NOMO-1 treated with dmso at 0.1 percent for 144 hours (cell line): ENCODE measurements around the gene PCDHB16.
"Not testable (repeated sequence)": the region's sequence is repeated elsewhere in the genome, so short reads cannot be mapped to it uniquely, and the experiment has no call there.

Experiments used
- DNase-seq: peaks from one replicate; lab custom pipeline; 2025; ENCODE audit not compliant: unreplicated experiment; lab: John Stamatoyannopoulos, UW

PCDHB16 gene

GRCh38 chr5:141182248-141182647, at the start of gene PCDHB16:
Gene PCDHB16 (plus strand): TSS chr5:141182387. CDS start chr5:141182560, 173 bp downstream.
- no peak for DNase-seq

DNA sequence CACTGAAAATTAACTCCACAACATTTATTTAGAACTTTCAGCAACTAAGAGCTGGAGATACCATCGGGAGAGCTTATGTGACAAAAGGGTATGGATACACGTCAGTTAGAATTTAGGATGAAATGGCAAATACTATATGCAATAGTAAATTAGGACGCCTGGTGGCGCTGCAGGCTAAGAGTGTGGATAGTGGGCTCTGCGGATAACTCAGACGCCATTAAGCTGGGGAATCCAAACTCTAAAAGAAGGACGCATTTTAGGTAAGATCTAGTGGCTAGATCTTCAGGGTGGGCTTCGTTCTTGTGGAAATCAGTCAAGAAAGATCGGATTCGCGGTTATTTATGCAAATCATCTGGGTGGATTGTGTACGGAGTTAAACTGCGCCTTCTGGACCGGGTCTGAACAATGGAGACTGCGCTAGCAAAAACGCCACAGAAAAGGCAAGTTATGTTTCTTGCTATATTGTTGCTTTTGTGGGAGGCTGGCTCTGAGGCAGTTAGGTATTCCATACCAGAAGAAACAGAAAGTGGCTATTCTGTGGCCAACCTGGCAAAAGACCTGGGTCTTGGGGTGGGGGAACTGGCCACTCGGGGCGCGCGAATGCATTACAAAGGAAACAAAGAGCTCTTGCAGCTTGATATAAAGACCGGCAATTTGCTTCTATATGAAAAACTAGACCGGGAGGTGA, 47.0 kb upstream of the PCDHB16 start, which contains the start of gene PCDHB5:
Gene PCDHB5 (plus strand): TSS at position 177 of the 688 bp plus-strand sequence. CDS start 229 bp downstream, at position 406.
- no peak for DNase-seq

DNA sequence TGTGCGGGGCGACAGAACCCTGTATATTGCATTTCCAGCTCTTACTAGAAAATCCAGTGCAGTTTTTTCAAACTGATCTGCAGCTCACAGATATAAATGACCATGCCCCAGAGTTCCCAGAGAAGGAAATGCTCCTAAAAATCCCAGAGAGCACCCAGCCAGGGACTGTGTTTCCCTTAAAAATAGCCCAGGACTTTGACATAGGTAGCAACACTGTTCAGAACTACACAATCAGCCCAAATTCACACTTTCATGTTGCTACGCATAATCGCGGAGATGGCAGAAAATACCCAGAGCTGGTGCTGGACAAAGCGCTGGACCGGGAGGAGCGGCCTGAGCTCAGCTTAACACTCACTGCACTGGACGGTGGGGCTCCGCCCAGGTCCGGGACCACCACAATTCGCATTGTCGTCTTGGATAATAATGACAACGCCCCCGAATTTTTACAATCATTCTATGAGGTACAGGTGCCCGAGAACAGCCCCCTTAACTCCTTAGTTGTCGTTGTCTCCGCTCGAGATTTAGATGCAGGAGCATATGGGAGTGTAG, 46.4 kb upstream of the PCDHB16 start:
- DNase-seq: no peak

DNA sequence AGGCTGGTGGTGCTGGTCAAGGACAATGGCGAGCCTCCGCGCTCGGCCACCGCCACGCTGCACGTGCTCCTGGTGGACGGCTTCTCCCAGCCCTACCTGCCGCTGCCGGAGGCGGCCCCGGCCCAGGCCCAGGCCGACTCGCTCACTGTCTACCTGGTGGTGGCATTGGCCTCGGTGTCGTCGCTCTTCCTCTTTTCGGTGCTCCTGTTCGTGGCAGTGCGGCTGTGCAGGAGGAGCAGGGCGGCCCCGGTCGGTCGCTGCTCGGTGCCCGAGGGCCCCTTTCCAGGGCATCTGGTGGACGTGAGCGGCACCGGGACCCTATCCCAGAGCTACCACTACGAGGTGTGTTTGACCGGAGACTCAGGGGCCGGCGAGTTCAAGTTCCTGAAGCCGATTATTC, 44.8 kb upstream of the PCDHB16 start:
- DNase-seq: not testable (repeated sequence)

- no peak for DNase-seq
Observed at GRCh38 chr5:141149812-141150211, 32.4 kb upstream of the PCDHB16 start, which contains the start of gene PCDHB6. Gene PCDHB6 (plus strand): TSS chr5:141150057. CDS start chr5:141150258, 201 bp downstream.

DNA sequence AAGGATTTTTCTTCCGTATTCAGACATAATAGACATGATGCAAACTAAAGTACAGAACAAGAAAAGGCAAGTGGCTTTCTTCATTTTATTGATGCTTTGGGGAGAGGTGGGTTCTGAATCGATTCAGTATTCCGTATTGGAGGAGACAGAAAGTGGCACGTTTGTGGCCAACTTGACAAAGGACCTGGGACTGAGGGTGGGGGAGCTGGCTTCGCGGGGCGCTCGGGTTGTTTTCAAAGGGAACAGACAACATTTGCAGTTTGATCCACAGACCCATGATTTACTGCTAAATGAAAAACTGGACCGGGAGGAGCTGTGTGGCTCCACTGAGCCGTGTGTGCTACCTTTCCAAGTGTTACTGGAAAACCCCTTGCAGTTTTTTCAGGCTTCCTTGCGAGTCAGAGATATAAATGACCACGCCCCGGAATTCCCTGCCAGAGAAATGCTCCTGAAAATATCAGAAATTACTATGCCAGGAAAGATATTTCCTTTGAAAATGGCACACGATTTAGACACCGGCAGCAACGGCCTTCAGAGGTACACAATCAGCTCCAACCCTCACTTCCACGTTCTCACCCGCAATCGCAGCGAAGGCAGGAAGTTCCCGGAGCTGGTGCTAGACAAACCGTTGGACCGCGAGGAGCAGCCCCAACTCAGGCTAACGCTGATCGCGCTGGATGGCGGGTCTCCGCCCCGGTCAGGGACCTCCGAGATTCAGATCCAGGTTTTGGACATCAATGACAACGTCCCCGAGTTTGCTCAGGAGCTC, 31.8 kb upstream of the PCDHB16 start:
- DNase-seq: no peak

GRCh38 chr5:141150993-141151325, 31.2 kb upstream of the PCDHB16 start:
- DNase-seq: no peak

- not testable (repeated sequence) for DNase-seq
Observed at GRCh38 chr5:141151632-141152031, 30.6 kb upstream of the PCDHB16 start.

GRCh38 chr5:141152096-141152495, 30.1 kb upstream of the PCDHB16 start:
- DNase-seq: not testable (repeated sequence)

DNA sequence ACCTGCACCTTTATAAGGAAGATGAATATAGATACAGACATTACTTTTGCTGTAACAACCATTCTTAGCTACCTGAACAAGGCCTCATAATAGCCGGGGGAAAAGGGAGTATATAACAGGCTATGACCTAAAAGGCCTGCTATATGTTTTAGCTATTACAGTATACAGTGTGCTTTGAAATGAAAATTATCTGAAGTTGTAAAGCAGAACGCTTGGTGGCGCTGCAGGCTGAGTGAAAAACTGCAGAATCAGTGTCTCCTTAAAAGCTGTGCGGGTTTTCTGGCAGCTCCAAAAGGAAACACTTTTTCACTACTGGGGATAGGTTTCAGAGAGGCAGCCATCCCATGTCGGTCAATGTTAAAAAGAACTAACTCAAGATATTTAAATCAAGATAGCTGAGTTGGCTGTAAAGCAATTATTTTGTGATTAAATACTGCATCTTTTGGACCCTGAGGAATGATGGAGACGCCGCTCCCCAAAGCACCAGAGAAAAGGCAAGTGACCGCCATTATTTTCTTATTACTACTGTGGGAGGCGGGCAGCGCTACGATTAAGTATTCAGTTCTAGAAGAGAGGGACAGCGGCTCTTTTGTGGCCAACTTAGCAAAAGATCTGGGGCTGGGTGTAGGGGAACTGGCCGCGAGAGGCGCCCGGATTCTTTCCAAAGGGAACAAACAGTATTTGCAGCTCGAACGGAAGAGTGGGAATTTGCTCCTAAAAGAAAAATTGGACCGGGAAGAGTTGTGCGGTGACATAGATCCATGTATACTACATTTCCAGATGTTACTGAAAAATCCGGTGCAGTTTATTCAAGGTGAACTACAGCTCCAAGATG, 26.4 kb upstream of the PCDHB16 start:
- no peak for DNase-seq

GRCh38 chr5:141157356-141157755, 24.8 kb upstream of the PCDHB16 start:
- not testable (repeated sequence) for DNase-seq

- not testable (repeated sequence) for DNase-seq
Observed at GRCh38 chr5:141157901-141158300, 24.3 kb upstream of the PCDHB16 start.

DNA sequence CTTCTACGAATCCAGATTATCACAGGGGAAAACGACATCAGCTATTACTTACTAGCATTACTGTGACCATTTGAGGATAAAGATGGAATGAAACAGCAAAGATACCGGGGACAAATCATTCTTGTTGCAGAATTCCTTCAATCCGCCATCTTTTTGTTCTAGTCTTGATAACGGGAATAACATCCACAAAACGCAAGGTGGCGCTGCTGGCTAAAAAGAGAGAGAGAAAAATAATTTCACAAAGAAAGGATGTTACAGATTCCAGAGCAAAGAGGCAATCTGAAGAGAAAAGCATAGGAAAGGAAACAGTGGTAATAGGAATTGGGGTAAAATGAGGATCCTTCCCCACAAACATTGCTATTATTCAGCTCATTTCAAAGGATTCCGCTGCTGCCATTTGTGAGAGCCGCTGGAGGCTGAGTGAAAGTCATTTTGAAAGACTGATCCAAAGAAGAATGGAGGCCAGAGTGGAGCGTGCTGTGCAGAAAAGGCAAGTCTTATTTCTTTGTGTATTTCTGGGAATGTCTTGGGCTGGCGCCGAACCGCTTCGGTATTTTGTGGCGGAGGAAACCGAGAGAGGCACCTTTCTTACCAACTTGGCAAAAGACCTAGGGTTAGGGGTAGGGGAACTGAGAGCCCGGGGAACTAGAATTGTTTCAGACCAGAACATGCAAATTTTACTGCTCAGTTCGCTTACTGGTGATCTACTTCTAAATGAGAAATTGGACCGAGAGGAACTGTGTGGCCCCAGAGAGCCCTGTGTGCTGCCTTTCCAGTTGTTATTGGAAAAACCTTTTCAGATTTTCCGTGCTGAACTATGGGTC, 9.6 kb upstream of the PCDHB16 start, which contains the start of gene PCDHB7:
Gene PCDHB7 (plus strand): TSS at position 264 of the 824 bp plus-strand sequence. CDS start 192 bp downstream, at position 456.
- DNase-seq: no peak

DNA sequence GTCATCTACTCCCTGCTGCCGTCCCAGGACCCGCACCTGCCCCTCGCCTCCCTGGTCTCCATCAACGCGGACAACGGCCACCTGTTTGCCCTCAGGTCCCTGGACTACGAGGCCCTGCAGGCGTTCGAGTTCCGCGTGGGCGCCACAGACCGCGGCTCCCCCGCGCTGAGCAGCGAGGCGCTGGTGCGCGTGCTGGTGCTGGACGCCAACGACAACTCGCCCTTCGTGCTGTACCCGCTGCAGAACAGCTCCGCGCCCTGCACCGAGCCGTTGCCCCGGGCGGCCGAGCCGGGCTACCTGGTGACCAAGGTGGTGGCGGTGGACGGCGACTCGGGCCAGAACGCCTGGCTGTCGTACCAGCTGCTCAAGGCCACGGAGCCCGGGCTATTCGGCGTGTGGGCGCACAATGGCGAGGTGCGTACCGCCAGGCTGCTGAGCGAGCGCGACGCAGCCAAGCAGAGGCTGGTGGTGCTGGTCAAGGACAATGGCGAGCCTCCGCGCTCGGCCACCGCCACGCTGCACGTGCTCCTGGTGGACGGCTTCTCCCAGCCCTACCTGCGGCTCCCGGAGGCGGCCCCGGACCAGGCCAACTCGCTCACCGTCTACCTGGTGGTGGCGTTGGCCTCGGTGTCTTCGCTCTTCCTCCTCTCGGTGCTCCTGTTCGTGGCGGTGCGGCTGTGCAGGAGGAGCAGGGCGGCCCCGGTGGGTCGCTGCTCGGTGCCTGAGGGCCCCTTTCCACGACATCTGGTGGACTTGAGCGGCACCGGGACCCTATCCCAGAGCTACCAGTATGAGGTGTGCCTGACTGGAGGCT, 7.7 kb upstream of the PCDHB16 start:
- not testable (repeated sequence) for DNase-seq

DNA sequence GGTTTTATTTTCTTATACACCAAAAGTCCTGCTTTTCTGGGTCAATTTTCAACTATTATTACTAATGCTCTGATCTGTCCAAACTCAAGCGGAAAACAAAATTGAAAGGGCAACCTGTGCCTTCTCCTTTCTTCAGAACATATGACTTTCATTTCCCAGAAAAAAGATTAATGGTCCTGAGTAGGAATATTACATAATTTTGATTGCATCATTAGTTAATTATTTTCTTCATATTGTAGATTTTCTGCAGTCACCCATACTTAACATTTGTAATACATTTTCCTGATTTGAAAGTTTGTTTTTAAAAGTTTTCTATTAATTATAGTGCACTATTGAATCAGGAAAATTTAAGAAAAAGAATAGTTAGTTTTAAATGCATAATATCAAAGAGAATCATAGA, 6.3 kb upstream of the PCDHB16 start:
- DNase-seq: no peak

DNA sequence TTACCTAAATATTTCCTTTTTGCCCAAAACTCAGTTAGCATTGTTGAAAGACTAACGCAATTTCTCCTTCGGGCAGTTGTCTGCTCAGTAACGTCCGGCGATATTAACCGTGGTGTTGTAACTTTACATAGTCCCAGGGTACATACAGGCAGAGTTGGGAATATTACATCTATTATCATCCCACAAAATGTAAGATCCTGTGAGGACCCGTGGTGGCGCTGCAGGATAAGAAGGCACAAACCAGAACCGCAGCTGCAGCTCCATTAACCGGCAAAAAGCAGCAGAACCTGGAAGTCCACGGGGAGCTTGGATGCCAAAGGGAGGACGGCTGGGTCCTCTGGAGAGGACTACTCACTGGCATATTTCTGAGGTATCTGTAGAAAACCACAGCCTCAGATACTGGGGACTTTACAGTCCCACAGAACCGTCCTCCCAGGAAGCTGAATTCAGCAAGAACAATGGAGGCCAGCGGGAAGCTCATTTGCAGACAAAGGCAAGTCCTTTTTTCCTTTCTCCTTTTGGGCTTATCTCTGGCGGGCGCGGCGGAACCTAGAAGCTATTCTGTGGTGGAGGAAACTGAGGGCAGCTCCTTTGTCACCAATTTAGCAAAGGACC, 4.5 kb upstream of the PCDHB16 start, which contains the start of gene PCDHB8:
Gene PCDHB8 (plus strand): TSS at position 214 of the 615 bp plus-strand sequence. CDS start 245 bp downstream, at position 459.
- DNase-seq: not testable (repeated sequence)

DNA sequence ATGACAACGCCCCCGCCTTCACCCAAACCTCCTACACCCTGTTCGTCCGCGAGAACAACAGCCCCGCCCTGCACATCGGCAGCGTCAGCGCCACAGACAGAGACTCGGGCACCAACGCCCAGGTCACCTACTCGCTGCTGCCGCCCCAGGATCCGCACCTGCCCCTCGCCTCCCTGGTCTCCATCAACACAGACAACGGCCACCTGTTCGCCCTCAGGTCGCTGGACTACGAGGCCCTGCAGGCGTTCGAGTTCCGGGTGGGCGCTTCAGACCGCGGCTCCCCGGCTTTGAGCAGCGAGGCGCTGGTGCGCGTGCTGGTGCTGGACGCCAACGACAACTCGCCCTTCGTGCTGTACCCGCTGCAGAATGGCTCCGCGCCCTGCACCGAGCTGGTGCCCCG, 2.8 kb upstream of the PCDHB16 start:
- not testable (repeated sequence) for DNase-seq

- not testable (repeated sequence) for DNase-seq
Observed at GRCh38 chr5:141179876-141180275, 2.3 kb upstream of the PCDHB16 start.

DNA sequence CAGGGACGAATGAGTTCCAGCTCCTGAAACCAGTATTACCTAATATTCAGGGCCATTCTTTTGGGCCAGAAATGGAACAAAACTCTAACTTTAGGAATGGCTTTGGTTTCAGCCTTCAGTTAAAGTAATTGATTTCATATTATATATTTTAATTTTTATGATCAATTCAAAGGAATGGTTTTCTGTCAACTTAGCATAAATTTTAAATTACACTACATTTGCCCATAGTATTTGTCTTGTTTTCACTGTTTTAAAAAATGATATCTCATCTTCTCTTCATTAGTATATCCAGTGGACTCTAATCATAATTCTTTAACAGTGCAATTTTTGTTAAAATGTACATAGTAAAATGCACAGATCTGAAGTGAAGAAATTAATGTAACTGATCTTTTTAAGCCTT, 1.9 kb upstream of the PCDHB16 start:
- no peak for DNase-seq
